HG03045 (cell line): Measurements from ENCODE around the gene C22orf23.

Experiments
- ATAC-seq: cut with Tn5 transposase; IDR thresholded peaks from one replicate; pipeline ENCODE4 v1.9.1; 2021; ENCODE audit warnings: mild to moderate bottlenecking, moderate library complexity; ENCODE audit not compliant: unreplicated experiment

C22orf23 gene

GRCh38 chr22:37953437-37954179 is at the start of gene C22orf23, which contains the start of gene POLR2F:
Gene C22orf23, minus strand, starts transcription at chr22:37953601. Its CDS starts 452 bp downstream, at chr22:37953149.
Gene POLR2F, plus strand, starts transcription at chr22:37953699. Its CDS starts 89 bp downstream, at chr22:37953788.
- ATAC-seq: peak; percentile 87

GRCh38 chr22:37999640-38000272 is 46.4 kb upstream of the C22orf23 start:
- ATAC-seq: no peak

- ATAC-seq: no peak
Measured at GRCh38 chr22:37999236-37999635, 45.8 kb upstream of the C22orf23 start.

- ATAC-seq: no peak
Measured at GRCh38 chr22:37998543-37998942, 45.1 kb upstream of the C22orf23 start.

GRCh38 chr22:37996515-37997246 is 43.3 kb upstream of the C22orf23 start:
- ATAC-seq: no peak

- ATAC-seq: no peak
Measured at GRCh38 chr22:37996079-37996478, 42.7 kb upstream of the C22orf23 start.

GRCh38 chr22:37995460-37995859 is 42.1 kb upstream of the C22orf23 start:
- ATAC-seq: no peak

- no peak for ATAC-seq
Measured at GRCh38 chr22:37994982-37995381, 41.6 kb upstream of the C22orf23 start.

GRCh38 chr22:37994049-37994448 is 40.6 kb upstream of the C22orf23 start:
- ATAC-seq: no peak

- ATAC-seq: no peak
Measured at GRCh38 chr22:37991731-37992442, 38.5 kb upstream of the C22orf23 start.

GRCh38 chr22:37990862-37991261 is 37.5 kb upstream of the C22orf23 start:
- no peak for ATAC-seq

GRCh38 chr22:37990301-37990700 is 36.9 kb upstream of the C22orf23 start:
- ATAC-seq: no peak

- no peak for ATAC-seq
Measured at GRCh38 chr22:37989146-37990045, 36.0 kb upstream of the C22orf23 start.

- no peak for ATAC-seq
Measured at GRCh38 chr22:37986371-37986770, 33.0 kb upstream of the C22orf23 start.

- no peak for ATAC-seq
Measured at GRCh38 chr22:37985751-37986281, 32.4 kb upstream of the C22orf23 start.

GRCh38 chr22:37985050-37985585 is 31.7 kb upstream of the C22orf23 start:
- ATAC-seq: no peak

- no peak for ATAC-seq
Measured at GRCh38 chr22:37983860-37984791, 30.7 kb upstream of the C22orf23 start, which contains the start of gene SOX10. Gene SOX10, minus strand, starts transcription at chr22:37984555. Its CDS starts 771 bp downstream, at chr22:37983784.
